Endothelial cell of umbilical vein (primary cell): ENCODE results near the gene ASF1A. TPM values are rescaled to one million over a fixed set of nuclear protein-coding genes. Genes with fewer than 3 reads are reported as not detected.
A peak's percentile ranks its signal among the peaks of the same experiment; 100 is the strongest.

Experiments used
- BruUV-seq: library from RNA; stranded (reverse); fragments of 400-500 nt; replicated peaks from 2 replicates; lab custom pipeline; 2021; lab: Mats Ljungman, UMichigan
- CTCF ChIA-PET: fragments of 300-600, 350-600 bp; sonication (Branson Sonifier 250); formaldehyde crosslinking; loops from one replicate; lab custom pipeline; 2021; ENCODE audit warnings: antibody characterized with exemption, inconsistent platforms; lab: Charles Lee
- POLR2A ChIA-PET: fragments of 300-600, 350-600 bp; sonication (Branson Sonifier 250); formaldehyde crosslinking; loops from one replicate; lab custom pipeline; 2021; ENCODE audit warnings: antibody characterized with exemption, inconsistent platforms; lab: Charles Lee
- DNase-seq: peaks from one replicate; pipeline ENCODE4 v3.0.0-alpha.2; 2011; ENCODE audit warnings: low read depth, low spot score
- FAIRE-seq: peaks from 2 replicates; lab custom pipeline; 2011; peaks lifted over from hg19 to GRCh38; lab: Jason Lieb, UNC
- H2AFZ ChIP-seq: 2 replicates; pipeline ENCODE4 v1.6.0; 2012; ENCODE audit warnings: low read depth, low read length, control low read depth, inconsistent platforms
- H3K27ac ChIP-seq: 2 replicates; pipeline ENCODE4 v1.5.1; 2011; ENCODE audit warnings: low read depth, mild to moderate bottlenecking, control low read depth, low read length, moderate library complexity; ENCODE audit not compliant: insufficient read depth
- H3K27me3 ChIP-seq, 2 experiments: 2 replicates each; pipeline versions ENCODE4 v1.6.0 to v1.6.1; 2011; ENCODE audit warnings: low read length in 2 of 2, mixed read lengths in 1 of 2; ENCODE audit not compliant: control insufficient read depth in 2 of 2, insufficient read depth in 2 of 2
- H3K36me3 ChIP-seq, 2 experiments: 2 replicates in 1 of 2; 3 replicates in 1 of 2; pipeline ENCODE4 v1.5.1; 2011; ENCODE audit warnings: low read length in 2 of 2, mild to moderate bottlenecking in 1 of 2, moderate library complexity in 1 of 2; ENCODE audit not compliant: control insufficient read depth in 2 of 2, insufficient read depth in 2 of 2; ENCODE audit errors: extremely low read depth in 1 of 2
- H3K4me1 ChIP-seq: 3 replicates; pipeline ENCODE4 v1.5.1; 2011; ENCODE audit warnings: mild to moderate bottlenecking, low read length; ENCODE audit not compliant: control insufficient read depth, insufficient read depth; ENCODE audit errors: extremely low read depth
- H3K4me2 ChIP-seq: 2 replicates; pipeline ENCODE4 v1.6.1; 2011; ENCODE audit warnings: low read length, control low read depth, mixed read lengths; ENCODE audit not compliant: insufficient read depth
- H3K4me3 ChIP-seq, 3 experiments: fragments of 200-600 bp in 1 of 3; sonication (generic), shearing (Covaris generic) in 1 of 3; replicated peaks in 1 of 3; 2 replicates each; pipeline ENCODE4 v1.5.1; 2011 to 2016; ENCODE audit warnings: control low read depth in 3 of 3, low read length in 3 of 3, mild to moderate bottlenecking in 2 of 3, inconsistent platforms in 1 of 3, low read depth in 1 of 3, moderate library complexity in 1 of 3; ENCODE audit not compliant: insufficient read depth in 1 of 3
- H3K79me2 ChIP-seq: 2 replicates; pipeline ENCODE4 v1.6.0; 2012; ENCODE audit warnings: low read length, inconsistent platforms; ENCODE audit not compliant: control insufficient read depth, insufficient read depth
- H3K9ac ChIP-seq: replicated peaks from 2 replicates; pipeline ENCODE3; 2011; ENCODE audit warnings: low read length, control low read depth; ENCODE audit not compliant: insufficient read depth; ENCODE audit errors: extremely low read depth
- H3K9me1 ChIP-seq: replicated peaks from 3 replicates; pipeline ENCODE4 v1.6.0; 2011; ENCODE audit warnings: mild to moderate bottlenecking, low read length; ENCODE audit not compliant: control insufficient read depth, insufficient read depth; ENCODE audit errors: extremely low read depth
- H3K9me3 ChIP-seq: replicated peaks from 2 replicates; pipeline ENCODE4 v1.5.1; 2012; ENCODE audit warnings: low read length, inconsistent platforms; ENCODE audit not compliant: control insufficient read depth, insufficient read depth
- H4K20me1 ChIP-seq: replicated peaks from 2 replicates; pipeline ENCODE3; 2011; ENCODE audit warnings: mild to moderate bottlenecking, low read length; ENCODE audit not compliant: control insufficient read depth, insufficient read depth; ENCODE audit errors: extremely low read depth
- EZH2 ChIP-seq: IDR thresholded peaks from 2 replicates; pipeline ENCODE4 v1.6.1; 2012; ENCODE audit warnings: borderline replicate concordance, low read depth, mild to moderate bottlenecking, moderate library complexity, low read length, inconsistent platforms; ENCODE audit not compliant: severe bottlenecking
- FOS ChIP-seq: IDR thresholded peaks from 2 replicates; pipeline ENCODE4 v1.6.1; 2011; ENCODE audit warnings: mild to moderate bottlenecking, low read length, moderate library complexity, borderline replicate concordance; ENCODE audit not compliant: insufficient read depth
- GATA2 ChIP-seq: IDR thresholded peaks from 2 replicates; pipeline ENCODE4 v1.7.0; 2011; ENCODE audit warnings: low read depth, mild to moderate bottlenecking, moderate library complexity, mixed read lengths, low read length; ENCODE audit not compliant: insufficient read length, insufficient read depth
- JUN ChIP-seq: IDR thresholded peaks from 2 replicates; pipeline ENCODE4 v1.6.1; 2011; ENCODE audit warnings: borderline replicate concordance, low read depth; ENCODE audit not compliant: insufficient read length, insufficient read depth
- MYC ChIP-seq: IDR thresholded peaks from one replicate; pipeline ENCODE4 v1.6.1; 2011; ENCODE audit warnings: mild to moderate bottlenecking, low read depth, low read length
- POLR2A ChIP-seq: IDR thresholded peaks from 2 replicates; pipeline ENCODE4 v1.6.1; 2012; ENCODE audit warnings: low read depth, mild to moderate bottlenecking, control low read depth, low read length
- POLR2AphosphoS5 ChIP-seq: IDR thresholded peaks from 2 replicates; pipeline ENCODE4 v1.6.1; 2012; ENCODE audit warnings: low read depth, mild to moderate bottlenecking, control low read depth, low read length, moderate library complexity; ENCODE audit not compliant: insufficient read depth
- dilution Hi-C: fragments of 300-500 bp; cut with MboI; formaldehyde crosslinking; loops from one replicate; pipeline ENCODE4 v1.15.0; 2019; ENCODE audit warnings: low sequenced_read_pairs; ENCODE audit not compliant: extremely low pct_ligation_motif_present
- intact Hi-C: fragments of 100-400 bp; cut with micrococcal nuclease; formaldehyde crosslinking; loops from one replicate; pipeline ENCODE4 v1.10.0; 2022
- polyA plus RNA-seq, 4 experiments: library from polyadenylated mRNA; depleted of rRNA in 3 of 4; stranded (reverse) in 3 of 4; unstranded in 1 of 4; fragments of >200 nt; gene quantifications; 2 replicates each; pipeline versions ENCODE4 v1.2.1 to v1.2.3, GENCODE V29; 2011 to 2012; ENCODE audit warnings: missing spikeins in 1 of 4
- total RNA-seq: library from RNA; stranded (reverse); gene quantifications from 2 replicates; pipeline ENCODE4 v1.2.3, GENCODE V29; 2021
- TF ChIP-seq, protein P1 (sequence below), 2 donors: IDR thresholded peaks; 1 replicate in 1 of 2; 2 replicates in 1 of 2; pipeline ENCODE4 v1.5.1; 2011; ENCODE audit warnings: low read length in 2 of 2, mild to moderate bottlenecking in 2 of 2, moderate library complexity in 2 of 2, control low read depth in 1 of 2, inconsistent platforms in 1 of 2, low read depth in 1 of 2; ENCODE audit not compliant: insufficient read depth in 1 of 2; ENCODE audit errors: extremely low read depth in 1 of 2
- TF ChIP-seq, protein P2 (sequence below): IDR thresholded peaks from 2 replicates; pipeline ENCODE4 v1.6.1; 2011; ENCODE audit not compliant: insufficient read depth, insufficient read length

ASF1A gene
- total and polyA plus RNA-seq, 2 donors (not counting 3 experiments of a cell fraction or from before 2014, with no cell fraction given), result 17.6 to 38.4 TPM

DNA sequence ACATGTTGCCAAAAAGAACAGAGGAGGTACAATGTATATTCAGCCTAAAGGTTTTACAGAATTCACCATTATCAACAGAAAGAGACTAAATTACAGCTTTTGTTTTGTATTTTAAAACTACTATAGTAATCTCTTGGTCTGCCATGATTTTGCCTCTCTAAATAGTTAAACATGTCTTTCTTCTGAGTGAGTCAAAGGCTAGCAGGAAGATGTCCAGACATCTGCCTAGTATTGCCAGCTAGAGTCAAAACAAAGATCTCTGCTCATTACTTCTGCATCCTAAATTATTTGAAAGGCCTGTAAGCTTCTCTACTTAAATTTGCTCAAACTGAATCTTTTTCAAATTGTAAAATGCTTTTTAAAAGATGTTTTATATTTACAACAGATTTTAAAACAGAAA, 8.8 kb downstream of the ASF1A start:
- CTCF ChIA-PET, result interaction anchor here (0.6 to 1.4 kb wide), 3 partner anchors 9 to 12 kb away, joined by 3 to 6 read pairs (median 5); partner anchors contain the start of gene ASF1A
- intact Hi-C loops (no loop called here), dilution Hi-C loops (no loop called here)

More for the DNA sequence above, 8.8 kb downstream of the ASF1A start:
- Histone ChIP-seq H4K20me1 (no peaks in the 10 kb centered on the region), H3K27me3 (no peaks in the 10 kb centered on the region), H3K9me3 (no peaks in the 10 kb centered on the region), H3K4me2 (peak overlapping the region; percentile 25), H3K9ac (no peak overlapping the region), H3K4me1 (peaks cover 9% of the 10 kb centered on the region), H2AFZ (no peak overlapping the region), H3K4me3 (no peak overlapping the region), H3K36me3 (peaks cover 6 to 25% of the 10 kb centered on the region in 2 experiments), H3K9me1 (no peaks in the 10 kb centered on the region), H3K79me2 (peaks cover 55% of the 10 kb centered on the region), H3K27ac (peak overlapping the region; percentile 5)
- BruUV-seq, result no TSS peak
- FAIRE-seq (peak; percentile 21), DNase-seq (peak; percentile 36)
- POLR2A ChIA-PET, result no interaction called here
- TF ChIP-seq MYC (no peak), POLR2AphosphoS5 (no peak), FOS (no peak), JUN (no peak), POLR2A (no peak), EZH2 (no peak), GATA2 (no peak)
- TF ChIP-seq, protein P1, sequence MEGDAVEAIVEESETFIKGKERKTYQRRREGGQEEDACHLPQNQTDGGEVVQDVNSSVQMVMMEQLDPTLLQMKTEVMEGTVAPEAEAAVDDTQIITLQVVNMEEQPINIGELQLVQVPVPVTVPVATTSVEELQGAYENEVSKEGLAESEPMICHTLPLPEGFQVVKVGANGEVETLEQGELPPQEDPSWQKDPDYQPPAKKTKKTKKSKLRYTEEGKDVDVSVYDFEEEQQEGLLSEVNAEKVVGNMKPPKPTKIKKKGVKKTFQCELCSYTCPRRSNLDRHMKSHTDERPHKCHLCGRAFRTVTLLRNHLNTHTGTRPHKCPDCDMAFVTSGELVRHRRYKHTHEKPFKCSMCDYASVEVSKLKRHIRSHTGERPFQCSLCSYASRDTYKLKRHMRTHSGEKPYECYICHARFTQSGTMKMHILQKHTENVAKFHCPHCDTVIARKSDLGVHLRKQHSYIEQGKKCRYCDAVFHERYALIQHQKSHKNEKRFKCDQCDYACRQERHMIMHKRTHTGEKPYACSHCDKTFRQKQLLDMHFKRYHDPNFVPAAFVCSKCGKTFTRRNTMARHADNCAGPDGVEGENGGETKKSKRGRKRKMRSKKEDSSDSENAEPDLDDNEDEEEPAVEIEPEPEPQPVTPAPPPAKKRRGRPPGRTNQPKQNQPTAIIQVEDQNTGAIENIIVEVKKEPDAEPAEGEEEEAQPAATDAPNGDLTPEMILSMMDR (IDR thresholded peaks at IDR 0.05; ENCODE audit: extremely low read depth in 1 of 2, insufficient read depth in 1 of 2, low read depth in 1 of 2, low read length in 2 of 2), result no peak
- TF ChIP-seq, protein P2, sequence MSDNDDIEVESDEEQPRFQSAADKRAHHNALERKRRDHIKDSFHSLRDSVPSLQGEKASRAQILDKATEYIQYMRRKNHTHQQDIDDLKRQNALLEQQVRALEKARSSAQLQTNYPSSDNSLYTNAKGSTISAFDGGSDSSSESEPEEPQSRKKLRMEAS, result no peak
